ENCODE measurements around the gene ASPG. TPM values are rescaled to one million over a fixed set of nuclear protein-coding genes. Genes with fewer than 3 reads are reported as not detected.

Gene ASPG
- total RNA-seq: not detected in 2 replicates

GRCh38 chr14:104085032-104085888 lies at the start of gene ASPG:
Gene ASPG (plus strand): TSS chr14:104085700. CDS start chr14:104085771, 71 bp downstream.

GRCh38 chr14:104138098-104138717 lies 52.7 kb downstream of the ASPG start, which contains the start of gene KIF26A:
Gene KIF26A (plus strand): TSS chr14:104138587. CDS start chr14:104138723, 136 bp downstream.

Other genes with a start within 250 kb of the ASPG start
- gene PPP1R13B, start 238.1 kb upstream of the ASPG start, total RNA-seq: 2.2 and 4.6 TPM in 2 replicates
- 0.31 and 1.2 TPM in 2 replicates for gene TDRD9, start 157.2 kb upstream of the ASPG start, total RNA-seq
- gene RD3L, start 143.2 kb upstream of the ASPG start, total RNA-seq: not detected in 2 replicates
- not detected in 2 replicates for gene KIF26A, start 52.9 kb downstream of the ASPG start, total RNA-seq